Measurements from ENCODE around the gene TIPRL. TPM values are rescaled to one million over a fixed set of nuclear protein-coding genes. Genes with fewer than 3 reads are reported as not detected.

The TIPRL gene
- total and polyA plus RNA-seq, 12 donors = 9.6 to 37.5 (median 30.7) TPM

DNA sequence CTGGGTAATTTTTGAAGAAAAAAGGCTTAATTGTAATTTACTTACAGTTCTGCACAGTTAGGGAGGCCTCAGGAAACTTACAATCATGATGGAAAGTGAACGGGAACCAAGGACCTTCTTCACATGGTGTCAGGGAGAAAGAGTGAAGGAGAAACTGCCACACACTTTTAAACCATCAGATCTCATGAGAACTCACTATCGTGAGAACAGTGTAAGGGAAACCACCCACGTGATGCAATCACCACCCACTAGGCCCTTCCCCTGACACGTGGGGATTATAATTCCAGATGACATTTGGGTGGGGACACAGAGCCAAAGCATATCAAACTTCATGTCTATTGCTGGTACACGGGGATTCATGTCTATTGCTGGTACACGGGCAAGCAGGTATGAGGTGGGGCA, 41.7 kb downstream of the TIPRL start:
- intact Hi-C loops (cut with DNase I) = no loop called here
- no peak for DNase-seq
- H3K27ac ChIP-seq = no peak overlapping the region
- H3K9me3 ChIP-seq = peaks cover 0 to 6% (median 0%) of the 10 kb centered on the region in 11 donors
- WGBS, 2 donors = 54 to 61% methylated on average over 6 of the region's 6 CpGs
- TF ChIP-seq, protein P1, sequence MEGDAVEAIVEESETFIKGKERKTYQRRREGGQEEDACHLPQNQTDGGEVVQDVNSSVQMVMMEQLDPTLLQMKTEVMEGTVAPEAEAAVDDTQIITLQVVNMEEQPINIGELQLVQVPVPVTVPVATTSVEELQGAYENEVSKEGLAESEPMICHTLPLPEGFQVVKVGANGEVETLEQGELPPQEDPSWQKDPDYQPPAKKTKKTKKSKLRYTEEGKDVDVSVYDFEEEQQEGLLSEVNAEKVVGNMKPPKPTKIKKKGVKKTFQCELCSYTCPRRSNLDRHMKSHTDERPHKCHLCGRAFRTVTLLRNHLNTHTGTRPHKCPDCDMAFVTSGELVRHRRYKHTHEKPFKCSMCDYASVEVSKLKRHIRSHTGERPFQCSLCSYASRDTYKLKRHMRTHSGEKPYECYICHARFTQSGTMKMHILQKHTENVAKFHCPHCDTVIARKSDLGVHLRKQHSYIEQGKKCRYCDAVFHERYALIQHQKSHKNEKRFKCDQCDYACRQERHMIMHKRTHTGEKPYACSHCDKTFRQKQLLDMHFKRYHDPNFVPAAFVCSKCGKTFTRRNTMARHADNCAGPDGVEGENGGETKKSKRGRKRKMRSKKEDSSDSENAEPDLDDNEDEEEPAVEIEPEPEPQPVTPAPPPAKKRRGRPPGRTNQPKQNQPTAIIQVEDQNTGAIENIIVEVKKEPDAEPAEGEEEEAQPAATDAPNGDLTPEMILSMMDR (IDR thresholded peaks at IDR 0.05) = no peak
- ATAC-seq = no peak
- peaks cover 0 to 6% (median 0%) of the 10 kb centered on the region in 7 donors for H3K27me3 ChIP-seq
- H3K4me3 ChIP-seq = no peak overlapping the region
- no peaks in the 10 kb centered on the region for H3K36me3 ChIP-seq
- H3K4me1 ChIP-seq = peaks cover 0 to 8% (median 5%) of the 10 kb centered on the region in 9 donors

GRCh38 chr1:168221275-168221674, 42.5 kb downstream of the TIPRL start:
- intact Hi-C loops (cut with DNase I) = no loop called here
- WGBS, 2 donors = 80 to 92% methylated on average over 2 of the region's 2 CpGs
- peaks cover 0 to 6% (median 0%) of the 10 kb centered on the region in 7 donors for H3K27me3 ChIP-seq
- H3K9me3 ChIP-seq = peaks cover 0 to 6% (median 0%) of the 10 kb centered on the region in 11 donors
- no peaks in the 10 kb centered on the region for H3K36me3 ChIP-seq
- H3K4me1 ChIP-seq = peaks cover 0 to 9% (median 5%) of the 10 kb centered on the region in 9 donors
- DNase-seq (no peak), ATAC-seq (no peak)
- no peak overlapping the region for H3K4me3 ChIP-seq
- TF ChIP-seq, protein P1 (IDR thresholded peaks at IDR 0.05) = no peak
- H3K27ac ChIP-seq = no peak overlapping the region

- DNase-seq (no peak), ATAC-seq (no peak)
- no peak overlapping the region for H3K4me3 ChIP-seq
- H3K27ac ChIP-seq = no peak overlapping the region
- H3K27me3 ChIP-seq = peaks cover 0 to 6% (median 0%) of the 10 kb centered on the region in 7 donors
- H3K36me3 ChIP-seq = no peaks in the 10 kb centered on the region
- intact Hi-C loops (cut with DNase I) = no loop called here
- H3K4me1 ChIP-seq = peaks cover 0 to 28% (median 22%) of the 10 kb centered on the region in 9 donors
- H3K9me3 ChIP-seq = peaks cover 0 to 6% (median 0%) of the 10 kb centered on the region in 11 donors
- TF ChIP-seq, protein P1 (IDR thresholded peaks at IDR 0.05) = no peak
Measured at GRCh38 chr1:168223261-168223660, 44.5 kb downstream of the TIPRL start.

DNA sequence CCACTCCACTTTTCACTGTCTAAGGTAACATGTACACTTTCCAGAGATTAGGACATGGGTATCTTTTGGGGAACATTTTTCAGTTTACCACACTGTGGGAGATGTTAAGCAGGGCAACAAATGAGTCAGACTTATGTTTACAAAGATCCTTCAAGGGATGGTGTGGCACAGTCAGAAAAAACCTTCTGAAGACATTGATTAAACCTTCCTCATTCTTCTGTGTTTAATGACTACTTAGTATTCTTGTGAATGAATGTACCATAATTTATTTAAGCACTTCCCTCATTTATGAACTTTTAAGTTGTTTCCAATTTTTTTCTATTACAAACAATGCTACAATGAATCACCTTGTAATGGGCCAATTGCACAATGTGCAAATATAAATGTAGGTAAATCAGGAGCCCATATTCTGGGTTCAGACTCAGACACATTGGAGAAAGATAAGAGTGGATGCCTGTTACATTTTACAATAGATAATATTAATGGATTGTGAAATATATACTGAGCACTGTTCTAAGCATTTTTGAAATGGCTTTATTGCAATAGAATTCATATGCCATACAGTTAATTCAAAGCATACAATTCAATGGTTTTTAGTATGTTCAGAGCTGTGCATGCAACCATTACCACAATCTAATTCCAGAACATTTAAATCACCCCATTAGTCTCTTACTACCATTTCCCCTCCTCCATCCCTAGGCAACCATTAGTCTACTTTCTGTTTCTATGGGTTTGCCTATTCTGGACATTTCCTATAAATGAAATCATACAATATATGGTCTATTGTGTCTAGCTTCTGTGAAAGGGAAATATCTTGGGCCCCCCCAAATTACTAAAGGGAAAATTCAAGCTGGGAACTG, 45.1 kb downstream of the TIPRL start:
- Histone ChIP-seq H3K9me3 (peaks cover 0 to 6% (median 0%) of the 10 kb centered on the region in 11 donors), H3K36me3 (no peaks in the 10 kb centered on the region), H3K4me3 (no peak overlapping the region), H3K27ac (no peak overlapping the region), H3K4me1 (peaks cover 0 to 35% (median 26%) of the 10 kb centered on the region in 9 donors), H3K27me3 (peaks cover 0 to 6% (median 0%) of the 10 kb centered on the region in 7 donors)
- no peak for ATAC-seq
- no peak for DNase-seq
- intact Hi-C loops (cut with DNase I) = loop anchor here in 1 of 10 donors (2.0 kb wide), 1 partner anchor 45 kb away; the partner anchor contains the start of gene TIPRL
- TF ChIP-seq, protein P1 (IDR thresholded peaks at IDR 0.05) = no peak
